Stimulated activated CD8-positive, alpha-beta memory T cell treated with anti-CD3 and anti-CD28 coated beads, Interleukin-7, amount 100 ng/mL, for 48 hours (primary cell): ENCODE measurements around the gene PPL.
"Not testable (repeated sequence)": the region's sequence is repeated elsewhere in the genome, so short reads cannot be mapped to it uniquely, and the experiment has no call there.

Experiments used
- DNase-seq, 2 donors: peaks; one replicate each; pipeline ENCODE4 v3.0.0-alpha.2; 2020; ENCODE audit warnings: low read depth in 1 of 2; ENCODE audit errors: extremely low read depth in 1 of 2

PPL gene

DNA sequence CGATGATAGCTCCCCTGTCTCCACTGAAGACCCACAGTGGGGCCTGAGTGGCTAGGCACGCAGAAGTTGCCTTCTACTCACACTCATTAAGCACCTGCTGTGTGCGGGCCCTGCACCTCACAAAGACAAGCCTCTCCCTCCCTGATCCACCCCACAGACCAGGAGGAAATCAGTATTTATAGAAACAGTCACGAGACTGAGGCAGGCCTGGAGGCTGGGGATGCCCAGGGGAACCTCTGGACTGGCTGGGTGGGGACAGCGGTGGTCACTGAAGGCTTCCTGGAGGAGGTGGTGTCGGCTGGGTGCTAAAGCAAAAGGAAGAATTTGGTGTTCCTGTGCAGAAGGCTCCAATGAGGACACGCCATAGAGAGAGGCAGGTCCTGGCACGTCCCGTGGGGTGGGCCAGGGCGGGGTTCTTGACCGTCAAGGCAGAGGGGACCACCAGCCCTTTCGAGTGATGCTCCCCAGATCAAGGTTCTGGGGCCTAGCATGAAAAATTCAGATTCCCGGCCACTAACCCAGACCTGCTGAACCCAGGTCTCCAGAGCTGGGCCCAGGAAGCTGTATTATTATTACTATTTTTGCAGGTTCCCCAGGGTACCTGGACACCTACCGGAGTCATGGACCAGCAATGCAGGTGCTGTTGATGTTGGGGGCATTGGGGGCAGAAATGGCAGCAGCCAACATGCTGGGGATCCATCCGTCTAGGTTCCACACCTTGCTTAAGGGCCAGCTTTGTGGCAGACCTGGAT is 23.0 kb downstream of the PPL start:
- DNase-seq = no peak

DNA sequence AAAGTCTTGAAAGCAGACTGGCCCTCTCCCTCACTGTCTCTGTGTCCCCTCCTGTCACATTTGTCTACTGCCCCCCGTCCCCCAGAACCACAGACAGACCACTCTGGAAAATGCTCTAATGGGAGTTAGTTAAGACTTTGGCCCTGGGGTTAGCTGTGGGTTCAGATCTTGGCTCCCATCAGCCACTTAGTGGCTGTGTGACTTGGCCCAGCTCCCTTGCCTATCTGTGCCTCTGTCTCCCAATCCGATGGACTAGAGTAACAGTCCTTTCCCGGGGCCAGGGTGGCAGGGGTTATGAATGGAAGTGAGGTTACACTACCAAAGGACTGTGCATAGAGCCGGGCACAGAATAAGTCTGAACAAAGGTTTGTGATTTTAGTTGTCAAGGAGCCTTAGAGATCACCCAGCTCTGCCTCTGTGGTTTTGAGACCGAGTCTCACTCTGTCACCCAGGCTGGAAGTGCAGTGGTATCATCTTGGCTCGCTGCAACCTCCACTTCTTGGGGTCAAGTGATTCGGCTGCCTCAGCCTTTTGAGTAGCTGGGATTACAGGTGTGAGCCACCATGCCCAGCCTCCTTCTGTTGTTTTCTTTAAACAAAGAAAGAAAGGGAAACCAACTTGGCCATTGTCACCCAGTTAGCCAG is 23.7 kb downstream of the PPL start:
- no peak for DNase-seq

DNA sequence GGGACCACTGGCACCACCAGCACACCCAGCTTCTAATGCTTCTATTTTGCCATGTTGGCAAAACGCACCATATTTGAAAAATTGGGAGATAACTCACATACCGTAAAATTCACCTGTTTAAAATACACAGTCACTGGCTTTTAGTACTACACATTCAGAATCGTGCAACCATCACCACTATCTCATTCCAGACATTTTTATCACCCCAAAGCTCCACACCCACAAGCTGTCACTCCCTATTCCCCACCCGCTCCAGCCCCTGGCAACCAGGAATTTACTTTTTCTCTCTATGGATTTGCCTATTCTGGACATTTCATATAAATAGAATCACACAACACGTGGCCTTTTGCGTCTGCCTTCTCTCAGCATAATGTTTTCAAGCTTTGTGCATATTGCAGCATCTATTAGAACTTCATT is 25.0 kb downstream of the PPL start:
- no peak for DNase-seq

DNA sequence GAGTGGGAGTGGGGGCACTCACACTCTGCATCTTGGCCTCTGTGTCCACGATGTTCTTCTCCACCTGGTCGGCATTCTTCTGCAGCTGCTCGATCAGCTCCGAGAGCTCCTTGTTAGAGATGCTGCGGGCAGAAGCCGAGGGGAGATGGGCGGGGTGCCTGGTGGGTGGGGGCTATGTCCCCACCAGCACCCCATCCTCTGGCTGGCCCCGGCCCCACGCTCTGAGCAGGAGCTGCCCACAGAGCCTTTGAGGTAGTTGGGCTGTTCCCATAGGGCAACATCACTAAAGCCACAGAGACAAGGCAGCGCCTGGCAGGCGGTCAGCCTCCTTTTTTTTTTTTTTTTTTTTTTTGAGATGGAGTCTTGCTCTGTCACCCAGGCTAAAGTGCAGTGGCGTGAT is 26.1 kb downstream of the PPL start:
- DNase-seq = no peak

DNA sequence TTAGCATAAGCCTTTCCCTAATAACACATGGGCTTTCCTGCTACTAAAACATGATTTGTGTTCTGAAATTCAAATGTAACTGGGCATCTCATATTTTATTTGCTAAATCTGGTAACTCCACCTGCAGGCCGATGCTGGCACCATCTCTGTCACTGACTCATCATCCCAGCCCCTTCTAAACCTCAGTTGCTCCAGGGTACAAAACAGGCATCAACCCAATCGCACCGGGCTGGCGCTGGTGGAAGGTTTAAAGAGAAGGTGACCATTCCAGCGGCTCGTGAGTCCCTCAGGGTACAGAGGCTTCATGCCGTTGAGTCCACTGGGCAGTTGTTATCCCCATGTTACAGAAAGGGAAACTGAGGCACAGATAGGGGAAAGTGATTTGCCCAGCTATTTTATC is 27.1 kb downstream of the PPL start:
- no peak for DNase-seq

DNA sequence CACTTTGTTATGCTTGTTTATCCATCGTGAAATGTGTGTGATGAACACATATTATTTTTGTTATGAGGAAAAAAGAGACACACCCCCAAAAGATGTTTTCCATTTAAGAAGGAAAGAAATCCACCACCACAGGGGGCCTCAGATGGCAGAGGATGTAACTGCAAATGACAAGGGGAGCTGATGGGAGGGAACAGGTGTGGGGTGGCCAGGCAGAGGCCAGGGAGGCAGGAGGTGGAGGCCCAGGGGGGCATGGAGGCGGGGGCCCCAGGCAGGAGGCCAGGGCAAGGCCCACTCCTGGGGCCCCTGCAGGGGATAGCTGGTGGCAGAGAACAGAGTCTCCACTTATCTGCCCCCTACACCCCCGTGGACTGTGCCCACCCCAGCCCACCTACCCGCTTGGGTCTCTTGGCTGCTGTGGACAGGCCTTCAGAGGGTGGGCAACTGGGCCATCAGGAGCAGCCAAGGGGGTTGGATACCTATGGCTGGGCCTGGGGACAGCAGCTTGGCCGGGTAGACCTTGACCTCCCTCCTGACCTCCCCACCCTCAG is 28.0 kb downstream of the PPL start:
- DNase-seq = no peak

DNA sequence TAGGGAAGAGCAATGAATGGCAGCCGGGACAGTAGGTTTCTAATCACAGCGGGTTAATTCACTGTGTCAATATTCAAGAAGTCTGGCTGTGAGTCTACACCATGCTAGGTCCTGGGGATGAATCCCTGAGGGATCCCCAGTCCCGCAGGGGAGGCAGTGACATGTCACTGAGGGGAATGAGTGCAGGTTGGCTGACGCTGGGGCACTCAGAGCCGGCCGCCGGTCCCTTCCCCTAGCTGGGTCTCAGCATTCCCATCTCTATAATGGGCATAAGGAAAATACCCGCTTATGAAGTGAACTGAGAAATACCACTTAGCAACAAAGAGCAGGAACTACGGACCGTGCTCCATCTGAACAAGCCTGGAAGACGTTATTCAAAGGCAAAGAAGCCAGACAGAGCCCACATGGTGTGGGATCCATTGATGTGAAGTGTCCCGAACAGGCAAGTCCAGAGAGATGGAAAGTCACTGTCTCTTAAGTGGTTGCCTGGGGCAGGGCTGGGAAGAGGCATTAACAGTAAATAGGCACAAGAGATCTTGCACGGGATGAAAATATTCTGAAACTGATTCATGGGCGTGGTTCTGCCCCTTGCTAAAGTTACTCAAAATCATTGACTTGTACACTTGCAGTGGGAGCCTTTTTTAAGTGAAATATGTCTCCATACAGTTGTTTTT is 31.9 kb downstream of the PPL start:
- no peak for DNase-seq

DNA sequence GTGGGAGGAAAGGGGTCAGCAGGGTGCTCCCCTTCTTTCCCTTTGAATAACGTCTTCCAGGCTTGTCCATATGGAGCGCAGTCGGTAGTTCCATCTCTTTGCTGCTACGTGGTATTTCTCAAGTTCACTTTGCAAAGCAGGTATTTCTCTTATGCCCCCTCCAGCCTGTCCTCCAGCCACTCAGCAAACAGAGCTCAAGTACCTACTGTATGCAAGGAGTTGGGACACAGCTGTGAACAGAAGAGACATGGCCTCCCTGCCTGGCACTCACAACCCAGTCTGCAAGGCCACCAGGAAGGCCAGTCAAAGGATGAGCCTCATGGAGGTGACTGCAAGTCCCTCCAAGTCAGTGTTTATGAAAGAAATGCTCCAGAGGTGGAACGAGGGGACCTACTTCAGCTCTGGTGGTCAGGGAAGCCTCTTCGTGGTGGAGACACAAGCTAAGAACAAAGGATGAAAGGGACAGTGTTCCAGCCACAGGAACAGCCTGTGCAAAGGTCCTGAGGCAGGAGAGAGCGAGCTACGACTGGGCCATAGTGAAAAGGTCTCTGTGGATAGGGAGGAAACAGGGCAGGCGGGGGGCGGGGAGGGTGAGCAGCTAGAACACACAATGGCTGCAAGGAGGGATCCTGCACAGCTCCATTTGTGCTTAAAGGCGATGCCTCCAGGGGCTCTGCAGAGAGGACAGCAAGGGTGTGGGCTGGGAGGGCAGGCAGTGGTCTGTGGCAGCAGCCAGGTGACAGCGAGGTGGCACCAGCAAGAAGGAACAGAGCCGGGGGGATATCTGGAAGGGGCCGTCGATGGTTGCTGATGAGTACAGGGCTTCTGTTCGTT is 32.6 kb downstream of the PPL start:
- no peak for DNase-seq

DNA sequence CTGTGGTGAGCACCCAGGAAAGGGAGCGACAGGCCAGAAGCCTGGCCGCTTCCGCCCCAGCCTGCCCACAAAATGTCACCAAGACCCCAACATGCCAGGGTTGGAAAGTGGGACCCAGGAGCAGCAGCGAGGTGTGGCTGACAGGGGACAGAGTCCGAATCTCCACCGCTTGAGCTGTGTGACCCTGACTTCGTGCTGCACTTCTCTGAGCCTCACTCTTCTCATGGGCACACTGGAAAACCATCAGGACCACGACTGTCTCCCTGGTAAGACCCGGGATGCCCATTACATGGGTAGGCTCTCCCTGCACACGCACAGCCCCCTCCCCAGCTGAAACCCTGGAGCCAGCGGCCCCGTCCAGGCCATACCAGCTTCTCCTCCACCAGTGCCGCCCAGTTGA is 34.9 kb downstream of the PPL start:
- no peak for DNase-seq

DNA sequence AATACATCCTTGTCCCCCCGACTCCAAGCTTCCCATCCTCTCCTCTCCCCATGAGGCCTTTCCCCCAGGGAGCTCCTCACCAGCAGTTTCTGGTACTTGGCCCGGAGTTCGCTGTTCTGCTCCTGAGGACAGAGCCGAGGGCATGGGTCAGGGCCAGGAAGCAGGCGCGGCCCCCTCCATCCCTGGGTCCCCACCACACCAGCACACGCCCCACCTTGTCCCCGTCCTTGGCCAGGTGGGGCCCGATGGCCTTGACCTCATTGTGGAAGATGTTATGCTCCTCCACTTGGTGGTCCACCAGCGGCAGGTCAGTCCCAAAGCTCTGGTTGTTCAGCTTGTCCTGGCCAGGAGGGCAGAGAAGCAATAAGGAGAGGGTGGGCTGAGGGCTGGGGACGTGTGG is 36.2 kb downstream of the PPL start:
- no peak for DNase-seq

DNA sequence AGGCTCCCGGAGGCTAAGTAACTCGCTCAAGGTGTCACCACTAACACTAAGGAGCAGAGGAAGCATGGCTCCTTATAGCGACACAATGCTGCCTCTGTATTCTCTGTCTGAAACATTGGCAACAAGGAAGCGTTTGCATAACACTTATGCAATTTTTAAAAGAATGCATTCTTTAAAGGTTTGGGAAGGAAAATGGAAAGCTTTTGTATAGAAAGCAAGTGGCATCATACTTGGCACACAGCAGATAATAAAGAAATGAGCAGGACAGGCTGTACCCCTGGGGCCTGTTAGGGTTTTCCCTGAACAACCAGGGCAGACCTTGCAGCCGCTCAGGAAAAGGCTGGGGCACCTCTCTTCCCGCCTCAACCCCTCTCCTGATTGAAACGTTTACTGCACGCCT is 36.9 kb downstream of the PPL start:
- DNase-seq = no peak

DNA sequence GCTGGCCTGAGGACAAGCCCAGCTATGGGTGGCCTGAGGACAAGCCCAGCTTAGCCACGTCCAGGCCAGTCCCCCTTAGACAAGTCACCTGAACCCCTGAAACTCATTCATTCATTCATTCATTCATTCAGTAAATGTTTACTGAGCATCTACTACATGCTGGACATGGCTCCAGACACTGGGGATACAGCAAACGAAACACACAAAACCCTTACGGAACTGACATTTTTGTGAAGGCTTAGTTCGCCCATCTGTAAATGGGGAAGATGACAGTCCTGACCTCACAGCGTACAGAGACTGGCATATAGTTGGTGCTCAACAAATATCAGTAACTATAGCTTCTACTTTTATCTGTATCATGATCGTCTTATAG is 37.5 kb downstream of the PPL start:
- DNase-seq = no peak

DNA sequence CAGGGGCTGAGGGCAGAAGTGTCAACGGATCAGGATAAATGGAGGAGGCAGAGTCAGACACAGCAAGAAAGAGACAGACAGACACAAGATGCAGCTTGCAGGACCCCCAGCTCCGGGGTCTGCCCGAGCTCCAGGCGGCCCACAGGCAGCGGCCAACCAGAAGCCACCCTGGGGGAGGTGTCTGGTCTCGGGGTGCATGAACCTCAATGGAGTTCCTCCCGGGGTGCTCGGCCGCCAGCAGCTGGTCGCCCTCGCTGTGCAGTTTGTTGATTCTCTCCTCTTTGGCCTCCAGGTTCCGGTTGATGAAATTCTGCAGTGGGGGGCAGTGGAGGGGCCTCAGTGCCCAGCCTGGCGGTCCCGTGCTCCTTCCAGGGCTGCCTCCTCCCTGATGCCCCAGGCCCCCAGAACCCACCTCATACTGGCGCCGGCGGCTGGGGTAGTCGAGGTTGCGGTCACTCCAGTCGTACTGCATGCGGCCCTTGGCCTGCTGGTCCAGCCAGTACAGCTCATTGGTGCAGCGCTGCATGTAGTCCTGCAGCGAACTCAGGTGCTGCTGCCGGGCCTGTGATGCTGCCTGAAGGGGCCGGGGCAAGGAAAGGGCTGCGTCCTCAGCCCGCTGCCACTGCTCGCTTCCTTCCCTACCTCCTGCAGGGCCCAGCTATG is 38.0 kb downstream of the PPL start:
- DNase-seq = no peak

DNA sequence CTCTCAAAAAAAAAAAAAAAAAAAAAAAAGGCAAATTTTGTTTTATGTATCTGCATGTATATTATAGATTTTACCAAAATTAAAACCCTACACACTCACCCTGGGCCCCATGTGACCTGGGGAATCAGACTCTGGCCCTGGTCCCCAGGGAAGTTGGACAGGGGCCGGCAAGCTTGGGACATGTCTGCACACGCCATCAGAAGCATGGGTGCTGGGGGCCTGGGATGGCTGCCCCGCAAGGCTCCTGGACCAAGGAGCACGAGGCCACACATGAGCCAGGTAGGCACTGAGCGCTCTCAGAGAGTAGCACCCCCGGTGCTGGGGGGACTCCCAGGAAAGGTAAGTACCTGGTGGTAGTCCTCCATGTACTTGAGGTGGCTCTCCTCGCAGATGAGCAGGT is 39.6 kb downstream of the PPL start:
- no peak for DNase-seq

DNA sequence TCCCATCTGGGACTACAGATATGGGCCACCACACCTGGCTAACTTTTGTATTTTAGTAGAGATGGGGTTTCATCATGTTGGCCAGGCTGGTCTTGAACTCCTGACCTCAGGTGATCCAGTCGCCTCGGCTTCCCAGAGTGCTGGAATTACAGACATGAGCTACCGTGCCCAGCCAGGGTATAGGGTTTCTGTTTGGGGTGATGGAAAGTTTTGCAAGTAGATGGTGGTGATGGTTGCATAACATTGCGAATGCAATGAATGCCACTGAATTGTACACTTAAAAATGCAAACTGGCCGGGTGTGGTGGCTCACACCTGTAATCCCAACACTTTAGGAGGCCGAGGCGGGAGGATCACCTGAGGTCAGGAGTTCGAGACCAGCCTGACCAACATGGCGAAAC is 40.2 kb downstream of the PPL start:
- DNase-seq = not testable (repeated sequence)

DNA sequence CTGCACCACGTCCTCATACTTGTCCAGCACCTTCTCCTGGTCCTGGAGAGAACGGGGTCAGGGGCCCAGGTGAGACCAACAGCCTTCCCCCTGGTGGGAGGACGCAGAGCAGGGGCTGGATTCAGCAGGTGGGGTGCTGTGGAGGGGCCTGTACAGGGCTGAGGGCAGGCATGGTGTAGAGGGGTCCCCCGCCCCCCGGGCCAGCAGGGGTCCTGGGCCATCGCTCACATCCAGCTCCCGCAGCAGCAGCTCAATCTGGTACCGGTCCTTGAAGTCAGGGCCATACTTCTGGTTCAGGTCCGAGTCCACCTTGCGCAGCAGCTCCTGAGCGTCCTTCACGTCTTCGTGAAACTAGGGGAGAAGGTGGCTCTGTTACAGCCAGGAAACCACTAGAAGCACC is 41.6 kb downstream of the PPL start:
- DNase-seq = no peak

DNA sequence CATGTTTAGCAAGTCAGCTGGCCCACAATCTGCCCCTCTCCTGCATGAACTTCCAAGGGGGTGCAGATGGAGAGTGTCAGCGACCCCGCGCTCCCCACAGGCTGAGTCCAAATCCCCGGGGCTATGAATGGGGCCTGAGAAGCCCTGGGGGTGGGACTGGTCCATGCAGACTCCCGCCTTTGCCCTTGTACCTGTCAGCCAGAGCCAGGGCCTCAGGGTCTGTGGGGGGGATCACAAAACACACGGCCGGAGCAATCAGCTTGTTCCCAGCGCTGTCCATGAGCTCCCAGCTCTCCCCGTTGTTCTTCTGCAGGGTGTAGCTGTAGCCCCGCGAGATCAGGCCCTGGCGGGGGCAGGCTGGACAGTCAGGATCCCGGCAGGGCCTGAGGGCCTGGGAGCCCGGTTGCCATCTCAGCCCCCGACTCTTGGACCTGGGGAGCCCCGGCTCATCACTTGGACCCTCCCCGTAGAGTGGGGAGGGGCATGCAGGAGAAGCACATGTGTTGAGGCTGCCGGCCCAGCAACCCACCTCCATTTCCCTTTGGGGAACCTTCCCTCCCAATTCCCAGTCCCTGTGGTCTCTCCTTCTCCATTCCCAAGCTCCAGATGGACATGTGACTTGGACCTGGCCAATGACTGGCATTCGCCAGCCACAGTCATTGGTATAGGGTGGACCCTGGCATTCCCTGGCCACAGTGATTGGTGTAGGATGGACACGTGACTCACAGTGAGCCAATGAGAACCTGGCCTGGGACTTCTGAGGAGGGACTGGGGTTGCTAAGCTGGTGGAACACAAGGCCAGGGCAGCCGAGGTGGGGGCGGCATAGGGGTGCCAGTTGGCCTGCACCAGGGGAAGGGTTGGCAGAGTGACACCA is 42.4 kb downstream of the PPL start:
- no peak for DNase-seq

DNA sequence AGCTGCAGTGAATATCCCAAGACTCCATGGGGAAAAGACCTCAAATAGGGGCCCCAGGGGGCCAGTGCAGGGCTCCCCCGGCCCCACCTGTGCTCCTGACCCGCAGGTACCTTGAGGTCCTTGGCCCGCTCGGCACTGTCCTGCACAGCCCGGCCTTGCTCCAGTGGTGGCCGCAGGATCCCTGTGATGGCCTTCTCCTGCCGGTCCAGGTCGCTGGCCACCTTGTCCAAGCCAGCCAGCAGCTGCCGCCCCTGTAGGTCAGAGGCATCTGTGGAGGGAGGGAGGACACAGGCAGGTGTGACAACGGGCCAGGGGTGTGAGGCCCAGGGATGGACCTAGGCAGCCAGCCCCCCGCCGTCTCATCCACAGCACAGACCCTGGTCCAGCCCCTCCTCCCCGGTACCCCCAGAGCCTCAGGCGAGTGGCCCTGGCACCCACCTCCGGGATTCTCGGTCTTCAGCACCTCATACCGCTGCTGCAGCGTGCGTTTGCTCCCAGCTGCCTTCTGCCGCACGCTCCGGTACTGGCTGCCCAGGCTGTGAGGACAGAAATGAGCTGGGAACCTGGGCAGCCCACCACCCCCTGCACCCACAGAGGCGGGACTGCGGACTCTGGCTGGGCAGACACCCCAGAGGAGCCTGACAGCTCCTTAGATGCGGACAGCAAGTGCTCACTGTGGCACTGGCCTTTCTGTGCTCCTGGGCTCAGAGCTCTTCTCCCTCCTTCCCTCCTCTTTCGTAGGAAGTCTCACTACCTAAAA is 43.7 kb downstream of the PPL start:
- DNase-seq = no peak
